GM21515 (cell line): ENCODE data around the gene CWF19L1.
"Not testable (repeated sequence)": the region's sequence is repeated elsewhere in the genome, so short reads cannot be mapped to it uniquely, and the experiment has no call there.

Source experiments
- ATAC-seq: cut with Tn5 transposase; IDR thresholded peaks from one replicate; pipeline ENCODE4 v1.9.1; 2021; ENCODE audit not compliant: unreplicated experiment

Gene CWF19L1

DNA sequence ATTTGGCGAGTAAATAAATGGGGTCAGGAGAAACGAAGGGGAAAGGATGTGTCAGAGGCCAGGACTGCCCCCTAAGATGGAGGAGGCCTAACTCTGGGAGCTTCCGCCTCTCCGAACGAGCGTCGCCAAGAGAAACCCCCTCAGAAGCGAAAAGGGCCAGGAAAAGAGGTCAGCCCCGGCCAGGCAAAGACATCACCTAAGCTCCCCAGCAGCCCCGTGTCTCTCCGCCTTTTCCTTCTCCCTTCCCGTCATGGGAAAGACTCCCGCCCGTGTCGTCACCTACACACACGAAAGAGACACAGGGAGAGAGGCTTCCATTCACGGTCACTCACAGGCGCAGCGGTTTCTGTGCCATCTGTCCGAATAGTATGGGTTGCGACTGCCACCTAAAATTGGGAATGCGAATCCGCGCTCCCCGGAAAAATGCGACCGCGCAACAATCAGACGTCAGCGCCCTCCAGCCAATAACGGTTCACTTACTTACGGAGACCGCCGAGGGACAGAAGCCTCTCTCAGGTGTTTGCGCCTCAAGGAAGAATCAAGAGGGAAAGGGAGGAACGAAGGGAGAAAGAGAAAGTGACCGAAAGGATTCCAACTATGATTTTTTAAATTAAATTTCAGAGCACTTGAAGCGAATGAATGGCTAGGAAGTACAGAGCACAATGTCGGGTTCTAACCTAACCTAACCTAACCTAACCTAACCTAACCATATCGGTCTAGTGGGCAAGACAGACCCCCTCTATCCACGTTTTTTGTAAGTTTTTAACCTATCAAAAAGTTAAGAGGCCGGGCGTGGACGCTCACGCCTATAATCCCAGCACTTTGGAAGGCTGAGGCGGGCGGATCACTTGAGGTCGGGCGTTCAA lies at the start of gene CWF19L1:
Gene CWF19L1 (minus strand): TSS at position 400 of the 866 bp plus-strand sequence. CDS start 45 bp downstream, at position 355.
- peak; percentile 71 for ATAC-seq

DNA sequence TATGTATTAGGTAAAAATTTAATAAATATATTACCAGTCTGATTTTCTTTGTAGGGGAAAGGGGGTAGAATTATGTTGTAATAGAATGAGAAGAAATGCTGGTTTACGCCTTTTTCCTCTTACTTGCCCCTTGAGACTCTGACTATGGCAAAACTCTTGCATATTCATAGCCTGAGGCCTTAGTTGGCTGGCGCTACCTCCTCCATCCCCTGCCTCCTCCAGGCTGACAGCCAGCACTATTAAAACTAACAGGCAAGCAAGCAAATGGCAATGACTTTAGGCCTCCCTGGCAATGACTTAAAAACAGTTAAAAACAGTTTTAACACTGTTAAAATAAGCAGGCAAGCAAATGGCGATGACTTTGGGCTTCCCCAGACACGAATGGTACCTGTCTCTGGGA lies 48.2 kb upstream of the CWF19L1 start:
- no peak for ATAC-seq

DNA sequence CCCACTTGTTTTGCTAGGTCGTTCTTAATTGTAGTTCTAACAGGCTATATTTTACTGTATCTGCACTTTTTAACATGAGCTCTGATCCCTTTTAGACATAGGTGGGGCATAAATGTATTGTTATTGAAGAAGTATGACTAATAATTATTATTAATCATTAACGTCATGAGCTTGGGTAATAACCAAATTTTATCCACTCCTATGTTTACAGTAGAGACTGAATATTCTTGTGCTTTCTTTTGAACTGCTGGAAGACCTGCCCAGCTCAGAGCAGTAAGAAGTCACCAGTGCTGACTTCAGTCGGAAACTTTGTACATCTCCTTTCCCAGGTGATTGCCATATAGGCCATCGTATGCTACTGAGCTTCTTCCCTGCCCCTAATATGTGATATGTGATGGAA lies 43.9 kb upstream of the CWF19L1 start:
- no peak for ATAC-seq

DNA sequence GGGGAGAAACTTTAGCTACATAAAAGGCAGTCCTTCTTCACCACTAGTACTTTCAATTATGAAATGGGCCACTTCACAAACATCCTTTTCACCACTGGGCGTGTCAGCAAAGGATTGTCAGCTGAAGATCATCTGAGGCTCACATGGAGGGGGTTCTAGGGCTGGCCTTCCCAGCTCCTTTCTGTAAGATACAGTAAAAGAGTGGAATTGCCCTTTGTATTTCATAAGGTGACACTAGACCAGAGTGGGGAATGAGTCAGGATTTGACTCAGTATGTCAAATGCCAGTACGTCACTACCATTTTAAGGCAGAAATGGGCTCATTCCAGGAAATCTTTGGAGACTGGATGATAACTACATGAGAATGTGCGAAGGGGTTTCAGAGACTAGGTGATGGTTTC lies 40.2 kb upstream of the CWF19L1 start:
- ATAC-seq: no peak

DNA sequence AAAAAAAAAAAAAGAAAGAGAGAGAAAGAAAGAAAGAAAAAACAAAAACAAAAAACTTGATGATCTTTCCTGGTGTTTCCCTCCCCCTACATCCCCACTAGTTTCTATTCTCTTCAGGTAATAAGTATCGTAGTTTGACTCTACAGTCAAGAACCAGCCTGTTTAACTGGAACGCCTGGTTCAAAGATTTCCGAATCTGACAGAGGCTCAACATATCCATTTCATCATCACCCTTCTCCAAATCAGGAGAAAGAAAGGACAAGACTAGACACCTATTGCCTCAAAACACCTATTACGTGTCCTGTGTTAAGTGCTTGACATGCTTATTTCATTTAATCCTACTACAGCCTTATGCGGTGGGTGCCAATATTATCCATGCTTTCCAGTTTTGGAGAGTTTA lies 39.4 kb upstream of the CWF19L1 start:
- no peak for ATAC-seq

DNA sequence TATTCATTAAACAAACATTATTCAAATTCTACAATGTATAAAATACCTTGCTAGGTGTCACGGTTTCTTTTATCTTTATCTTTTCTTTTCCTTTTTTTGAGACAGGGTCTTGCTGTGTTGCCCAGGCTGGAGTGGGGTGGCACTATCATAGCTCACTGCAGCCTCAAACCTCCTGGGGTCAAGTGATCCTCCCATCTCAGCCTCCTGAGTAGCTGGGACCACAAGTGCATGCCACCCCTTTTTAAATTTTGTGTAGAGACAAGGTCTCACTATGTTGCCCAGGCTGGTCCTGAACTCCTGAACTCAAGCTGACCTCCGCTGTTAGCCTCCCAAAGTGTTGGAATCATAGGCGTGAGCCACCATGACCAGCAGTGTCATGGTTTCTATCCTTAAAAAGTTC lies 37.0 kb upstream of the CWF19L1 start:
- no peak for ATAC-seq

DNA sequence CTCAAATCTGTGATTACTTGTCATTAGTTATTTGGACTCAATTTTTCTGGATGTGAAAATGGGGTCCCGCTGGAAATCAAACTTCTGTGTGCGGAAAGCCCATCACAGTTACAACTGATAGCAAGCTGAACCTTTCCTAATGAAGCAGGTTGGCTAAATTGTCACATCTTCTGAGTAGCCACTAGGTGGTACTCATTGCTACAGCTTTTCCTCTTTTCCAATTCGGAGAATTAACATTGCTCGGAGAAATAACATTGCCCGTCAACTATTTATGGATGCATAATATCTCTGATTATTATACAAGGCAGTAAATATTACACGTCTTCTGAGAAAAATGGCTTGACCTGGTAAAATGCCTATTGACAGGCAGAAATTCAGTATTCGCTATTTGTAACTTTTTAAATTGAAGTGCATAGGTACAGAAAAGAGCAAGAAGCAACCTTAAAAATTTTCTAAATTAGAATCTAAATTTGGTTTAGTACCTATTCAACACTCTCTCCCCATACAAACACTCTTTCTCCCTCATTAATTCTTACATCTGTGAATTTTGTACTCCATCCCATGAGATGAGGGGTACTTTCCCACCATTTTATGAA lies 36.4 kb upstream of the CWF19L1 start:
- ATAC-seq: no peak

DNA sequence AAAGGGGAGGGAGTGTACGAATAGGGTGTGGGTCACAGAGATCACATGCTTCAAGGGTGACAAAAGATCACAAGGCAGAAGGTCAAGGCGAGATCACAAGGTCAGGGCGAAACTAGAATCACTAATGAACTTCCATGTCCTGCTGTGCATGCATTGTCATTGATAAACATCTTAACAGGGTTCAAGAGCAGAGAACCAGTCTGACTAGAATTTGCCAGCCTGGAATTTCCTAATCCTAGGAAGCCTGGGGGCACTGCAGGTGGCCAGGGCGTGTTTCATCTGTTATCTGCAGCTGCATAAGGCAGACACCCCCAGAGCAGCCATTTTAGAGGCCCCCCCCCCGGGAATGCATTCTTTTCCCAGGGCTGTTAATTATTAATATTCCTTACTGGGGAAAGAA lies 33.7 kb upstream of the CWF19L1 start:
- ATAC-seq: not testable (repeated sequence)

DNA sequence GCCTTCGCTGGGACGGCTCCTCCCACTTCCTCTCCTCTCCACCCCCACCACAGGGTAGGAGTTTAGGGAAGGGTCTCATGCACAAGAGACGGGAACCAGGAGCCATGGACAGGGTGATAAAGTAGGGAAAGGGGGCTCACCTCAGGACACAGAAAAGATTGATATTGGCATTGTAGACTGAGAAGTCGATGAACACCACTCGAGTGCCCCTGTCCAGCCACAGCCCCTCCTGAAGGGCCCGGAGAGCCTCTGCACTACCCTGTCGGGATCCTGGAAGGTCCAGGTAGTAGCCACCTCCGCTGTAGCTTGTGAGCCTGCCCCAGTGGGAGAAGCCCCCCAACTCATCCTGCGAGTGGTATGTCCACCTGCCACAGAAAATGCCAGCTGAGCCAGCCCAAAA lies 29.8 kb upstream of the CWF19L1 start:
- no peak for ATAC-seq

DNA sequence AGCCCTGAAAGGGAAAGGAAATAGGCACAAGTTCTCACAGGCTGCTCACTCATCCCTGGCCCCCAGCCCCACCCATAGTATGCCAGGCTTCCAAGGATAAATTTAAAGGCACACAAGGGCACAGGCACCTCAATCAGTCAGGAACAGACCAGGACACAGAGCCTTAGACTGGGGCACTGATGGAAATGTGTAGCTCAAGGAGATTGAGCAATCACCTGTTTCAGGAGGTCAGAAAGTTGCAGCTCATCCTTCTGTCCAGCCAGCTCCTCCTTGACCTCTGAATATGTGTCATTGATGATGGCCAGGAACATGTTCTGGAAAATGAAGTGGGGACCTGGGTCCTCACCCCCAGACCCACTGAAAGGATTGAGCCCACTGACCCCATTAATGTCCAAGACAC lies 25.6 kb upstream of the CWF19L1 start:
- no peak for ATAC-seq

DNA sequence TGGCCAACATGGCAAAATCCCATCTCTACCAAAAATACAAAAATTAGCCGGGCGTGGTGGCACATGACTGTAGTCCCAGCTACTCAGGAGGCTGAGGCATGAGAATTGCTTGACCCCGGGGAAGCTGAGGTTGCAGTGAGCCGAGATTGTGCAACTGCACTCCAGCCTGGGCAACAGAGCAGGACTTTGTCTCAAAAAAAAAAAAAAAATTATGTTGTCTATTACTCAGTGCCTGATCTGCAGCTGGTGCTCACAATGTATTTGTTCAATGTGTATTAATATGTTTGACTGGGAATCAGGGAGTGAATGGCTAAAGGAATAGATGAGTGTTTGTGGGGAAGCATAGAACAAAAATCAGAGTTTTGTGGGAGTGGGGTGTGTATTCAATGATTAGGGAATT lies 24.9 kb upstream of the CWF19L1 start:
- ATAC-seq: not testable (repeated sequence)

DNA sequence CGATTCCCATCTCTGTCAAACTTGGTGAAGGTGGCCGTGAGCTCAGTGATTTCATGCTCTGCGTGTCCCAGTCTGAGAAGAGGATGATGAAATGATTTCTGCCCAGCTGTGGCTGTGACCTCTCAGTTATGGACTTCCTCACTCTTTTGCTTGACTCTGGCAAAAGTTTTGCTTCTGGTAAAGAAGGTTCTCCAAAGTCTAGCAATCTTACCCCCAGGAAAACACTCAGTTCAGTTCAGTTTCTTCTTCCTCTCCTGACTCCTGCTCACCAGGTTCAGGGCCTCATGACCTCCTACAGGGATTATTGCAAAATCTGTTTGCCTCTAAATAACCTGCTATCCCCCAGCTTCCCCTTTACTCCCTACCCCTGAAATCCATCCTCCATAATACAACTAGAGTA lies 23.9 kb upstream of the CWF19L1 start:
- ATAC-seq: no peak

DNA sequence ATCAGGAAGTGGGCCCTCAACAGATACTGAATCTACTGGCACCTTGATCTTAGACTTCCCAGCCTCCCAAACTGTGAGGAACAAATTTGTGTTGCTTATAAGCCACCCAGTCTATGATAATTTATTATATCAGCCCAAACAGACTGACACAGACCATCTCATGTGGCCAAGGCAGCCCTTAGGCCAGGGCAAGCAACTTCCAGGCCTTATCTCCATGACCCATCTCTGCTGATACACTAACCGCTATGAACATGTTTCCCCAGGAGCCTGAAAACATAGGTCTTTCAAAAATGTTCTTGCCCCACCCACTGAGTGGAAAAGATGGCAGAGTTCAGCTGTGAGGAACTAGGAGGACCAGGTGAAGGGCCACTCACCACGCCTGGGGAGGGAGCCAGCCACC lies 22.2 kb upstream of the CWF19L1 start:
- ATAC-seq: no peak

DNA sequence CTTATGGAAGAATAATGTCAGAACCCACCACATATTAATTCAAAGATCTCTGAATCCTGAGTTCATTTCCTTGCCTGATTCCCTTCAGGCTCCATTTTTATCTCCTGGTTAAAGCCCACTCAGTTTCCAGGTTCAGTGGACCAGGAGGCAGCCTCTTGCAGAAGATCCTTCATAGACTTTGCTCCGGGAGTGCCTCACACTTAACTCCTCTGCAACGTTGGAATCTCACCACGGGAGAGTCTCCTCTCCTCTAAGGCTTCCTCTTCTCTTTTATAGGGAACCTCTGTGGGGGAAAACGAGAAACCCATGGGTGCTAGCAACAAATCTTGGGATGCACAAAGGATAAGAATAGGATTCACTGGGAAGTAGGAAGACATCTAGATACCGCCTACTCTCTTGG lies 20.8 kb upstream of the CWF19L1 start:
- no peak for ATAC-seq

DNA sequence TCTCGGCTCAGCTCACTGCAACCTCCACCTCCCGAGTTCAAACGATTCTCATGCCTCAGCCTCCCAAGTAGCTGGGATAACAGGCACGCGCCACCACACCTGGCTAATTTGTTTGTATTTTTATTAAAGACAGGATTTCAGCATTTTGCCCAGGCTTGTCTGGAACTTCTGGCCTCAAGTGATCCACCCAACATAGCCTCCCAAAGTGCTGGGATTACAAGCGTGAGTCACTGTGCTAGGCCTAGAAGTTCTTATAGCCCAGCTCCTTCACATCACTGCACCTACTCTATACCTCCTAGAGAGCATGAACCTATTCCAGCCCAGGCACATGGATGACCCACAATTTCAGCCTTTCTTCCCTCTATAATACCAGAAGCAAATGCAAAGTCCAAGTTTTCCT lies 20.3 kb upstream of the CWF19L1 start:
- ATAC-seq: no peak

DNA sequence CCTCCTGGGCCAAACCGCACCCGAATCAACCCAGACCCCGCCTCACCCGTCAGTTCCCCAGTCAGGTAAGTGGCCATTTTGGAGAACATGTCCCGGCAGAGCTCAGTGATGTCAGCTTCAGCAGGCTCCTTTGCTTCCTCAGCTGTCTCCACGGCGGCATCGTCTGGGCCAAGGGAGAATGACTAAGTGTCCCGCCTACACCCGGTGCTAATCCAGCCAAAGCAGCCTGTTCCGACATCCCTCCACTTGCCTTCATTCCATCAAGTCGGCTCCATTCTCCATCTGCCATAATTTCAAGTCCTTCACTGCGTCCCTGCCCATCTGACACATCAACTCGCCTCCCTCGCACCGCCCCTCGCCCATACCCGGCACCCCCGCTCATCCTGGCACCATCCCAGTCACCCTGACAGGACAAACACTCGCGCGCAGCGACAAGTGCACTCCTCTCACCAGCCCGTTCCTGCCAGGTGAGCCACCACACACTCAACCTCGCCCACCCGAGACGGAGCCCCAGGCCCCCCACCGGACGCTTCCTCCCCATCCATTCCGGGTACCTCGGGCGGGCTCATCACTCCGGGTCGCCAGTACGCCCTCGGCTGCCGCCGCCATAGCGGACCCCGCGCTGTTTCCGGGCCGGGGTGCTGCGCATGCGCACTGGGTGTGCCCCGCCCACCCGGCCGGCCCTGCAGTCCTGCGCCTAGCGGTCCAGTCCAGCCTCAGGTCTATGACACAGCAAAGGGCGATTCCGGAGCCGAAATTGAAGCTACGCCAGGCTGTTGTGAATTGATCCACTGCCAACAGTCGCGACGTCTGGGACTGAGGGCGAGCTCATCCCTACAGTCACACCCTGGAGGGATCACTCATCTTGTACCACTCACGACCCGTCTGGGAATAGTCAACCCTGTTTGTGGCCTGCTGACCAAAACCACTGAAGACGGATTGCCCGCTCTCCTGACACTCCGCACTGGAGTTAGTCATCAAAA lies 18.9 kb upstream of the CWF19L1 start, which contains the start of gene BLOC1S2:
Gene BLOC1S2 (minus strand): TSS at position 630 of the 983 bp plus-strand sequence. CDS start 21 bp downstream, at position 609.
- ATAC-seq: peak; percentile 80

DNA sequence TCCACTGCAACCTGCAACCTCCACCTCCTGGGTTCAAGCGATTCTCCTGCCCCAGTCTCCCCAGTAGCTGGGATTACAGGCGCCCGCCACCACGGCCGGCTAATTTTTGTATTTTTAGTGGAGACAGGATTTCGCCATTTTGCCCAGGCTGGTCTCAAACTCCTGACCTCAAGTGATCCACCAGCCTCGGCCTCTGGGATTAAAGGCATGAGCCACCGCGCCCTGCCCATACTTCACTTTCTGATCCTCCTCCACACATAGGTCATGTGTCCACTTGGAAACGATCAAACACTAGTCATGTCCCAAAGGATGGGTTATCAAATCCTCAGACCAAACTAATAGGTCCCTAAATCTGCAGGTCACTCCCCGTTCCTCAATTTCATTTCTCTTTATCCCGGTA lies 17.9 kb upstream of the CWF19L1 start:
- ATAC-seq: not testable (repeated sequence)

DNA sequence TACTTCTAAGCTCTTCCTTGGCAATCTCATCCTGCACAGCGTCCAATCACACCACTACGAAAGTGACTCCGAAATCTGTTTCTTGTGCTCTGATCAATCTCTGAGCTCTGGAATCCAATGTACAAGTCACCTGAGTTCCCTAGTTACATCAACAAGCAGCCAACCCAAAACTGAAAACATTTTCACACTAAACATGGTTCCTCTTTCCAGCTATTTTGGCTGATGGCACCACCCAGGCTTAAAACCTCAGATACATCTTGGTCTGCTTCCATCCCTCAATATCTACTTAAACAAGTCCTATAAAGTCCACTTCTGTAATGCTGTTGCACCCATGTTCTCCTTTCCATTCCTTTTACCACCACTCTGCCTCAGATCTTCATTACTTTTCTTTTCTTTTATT lies 15.5 kb upstream of the CWF19L1 start:
- ATAC-seq: no peak

DNA sequence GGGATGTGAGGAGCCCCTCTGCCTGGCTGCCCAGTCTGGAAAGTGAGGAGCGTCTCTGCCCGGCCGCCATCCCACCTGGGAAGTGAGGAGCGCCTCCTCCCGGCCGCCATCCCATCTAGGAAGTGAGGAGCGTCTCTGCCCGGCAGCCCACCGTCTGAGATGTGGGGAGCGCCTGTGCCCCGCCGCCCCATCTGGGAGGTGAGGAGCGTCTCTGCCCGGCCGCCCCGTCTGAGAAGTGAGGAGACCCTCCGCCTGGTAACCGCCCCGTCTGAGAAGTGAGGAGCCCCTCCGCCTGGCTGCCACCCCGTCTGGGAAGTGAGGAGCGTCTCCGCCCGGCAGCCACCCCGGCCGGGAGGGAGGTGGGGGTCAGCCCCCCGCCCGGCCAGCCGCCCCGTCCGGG lies 9.5 kb upstream of the CWF19L1 start:
- not testable (repeated sequence) for ATAC-seq

DNA sequence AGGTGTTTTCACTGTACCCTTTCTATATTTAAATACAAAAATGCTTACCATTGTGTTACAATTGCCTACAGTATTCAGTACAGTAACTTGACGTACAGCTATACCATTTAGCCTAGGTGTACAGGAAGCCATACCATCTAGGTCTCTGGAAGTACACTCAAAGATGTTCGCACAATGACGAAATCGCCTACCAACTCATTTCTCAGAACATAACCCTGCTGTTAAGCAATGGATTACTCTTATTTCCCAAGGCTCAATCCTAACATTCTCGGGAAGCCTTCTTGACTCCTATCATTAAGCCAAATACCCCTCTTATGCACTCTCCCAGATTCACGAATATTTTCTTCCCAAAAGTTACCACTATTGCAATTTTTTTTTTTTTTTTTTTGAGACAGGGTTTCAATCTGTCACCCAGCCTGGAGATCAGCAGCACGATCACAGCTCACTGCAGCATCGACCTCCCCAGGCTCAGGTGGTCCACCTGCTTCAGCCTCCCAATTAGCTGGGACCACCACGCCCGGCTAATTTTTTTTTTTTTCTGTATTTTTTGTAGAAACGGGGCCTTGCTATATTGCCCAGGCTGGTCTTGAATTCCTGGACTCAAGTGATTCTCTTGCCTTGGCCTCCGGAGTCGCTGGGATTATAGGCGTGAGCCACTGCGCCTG lies 1.5 kb downstream of the CWF19L1 start:
- no peak for ATAC-seq

DNA sequence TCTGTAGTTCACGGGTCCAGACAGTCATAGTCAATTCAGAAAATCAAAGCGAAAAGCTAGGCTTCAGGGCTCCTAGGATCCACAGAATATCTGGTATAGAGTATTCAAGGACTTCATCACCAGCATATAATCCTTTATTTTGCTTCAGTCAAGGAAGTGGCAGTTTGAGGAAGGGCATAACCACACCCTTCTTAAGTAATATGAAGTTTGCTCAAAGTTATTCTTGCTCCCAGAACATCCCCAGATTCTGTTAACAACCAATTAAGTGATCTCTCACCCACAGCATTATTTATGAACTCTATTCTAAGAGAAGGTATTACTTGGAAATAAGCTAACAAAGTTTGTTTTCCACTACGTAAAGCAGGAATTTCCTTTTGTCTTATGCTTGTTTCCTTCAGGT lies 13.2 kb downstream of the CWF19L1 start:
- no peak for ATAC-seq
